H1 (cell line): ENCODE measurements around the gene KCNMB2. TPM values are rescaled to one million over a fixed set of nuclear protein-coding genes. Genes with fewer than 3 reads are reported as not detected.

Source experiments
- GABPA ChIP-seq: IDR thresholded peaks from 2 replicates; pipeline ENCODE4 v1.6.1; 2011; ENCODE audit warnings: mild to moderate bottlenecking, low read length, moderate library complexity, borderline replicate concordance; ENCODE audit not compliant: insufficient read depth
- HDAC2 ChIP-seq, 2 experiments: fragments of 300-600 bp in 1 of 2; sonication (generic) in 1 of 2; IDR thresholded peaks; 2 replicates each; pipeline ENCODE4 v1.6.1; 2011 to 2012; ENCODE audit warnings: low read depth in 2 of 2, low read length in 2 of 2, mild to moderate bottlenecking in 2 of 2, moderate library complexity in 2 of 2, borderline replicate concordance in 1 of 2, inconsistent platforms in 1 of 2
- RAD21 ChIP-seq, 2 experiments: IDR thresholded peaks in 1 of 2; conservative IDR thresholded peaks in 1 of 2; 2 replicates each; pipeline ENCODE4 v1.6.1; 2011; ENCODE audit warnings: low read depth in 2 of 2, low read length in 2 of 2, improper control_type of control experiment in 1 of 2, inconsistent platforms in 1 of 2, mild to moderate bottlenecking in 1 of 2, moderate library complexity in 1 of 2
- polyA plus RNA-seq, 7 experiments: library from polyadenylated mRNA; depleted of rRNA in 3 of 7; stranded (reverse) in 5 of 7; unstranded in 2 of 7; fragments of >200 nt in 5 of 7; fragments of 200-250 nt in 2 of 7; gene quantifications; 1 replicate in 5 of 7; 2 replicates in 1 of 7; 4 replicates in 1 of 7; pipeline versions ENCODE4 v1.2.1 to v1.2.3, GENCODE V29; 2011 to 2013; ENCODE audit warnings: missing spikeins in 2 of 7, mixed read lengths in 2 of 7
- total RNA-seq: library from RNA; stranded (reverse); fragmentation: NEBNext Ultra II Directional; extraction: Animal tissue kit (Norgen Biotek cat#: 25700); gene quantifications from 2 replicates; pipeline ENCODE4 v1.2.1, GENCODE V29; 2021

KCNMB2 gene
- total and polyA plus RNA-seq, 2 of the 8 experiments (the other 6 are each of a cell fraction or from before 2014, with no cell fraction given), result not detected

DNA sequence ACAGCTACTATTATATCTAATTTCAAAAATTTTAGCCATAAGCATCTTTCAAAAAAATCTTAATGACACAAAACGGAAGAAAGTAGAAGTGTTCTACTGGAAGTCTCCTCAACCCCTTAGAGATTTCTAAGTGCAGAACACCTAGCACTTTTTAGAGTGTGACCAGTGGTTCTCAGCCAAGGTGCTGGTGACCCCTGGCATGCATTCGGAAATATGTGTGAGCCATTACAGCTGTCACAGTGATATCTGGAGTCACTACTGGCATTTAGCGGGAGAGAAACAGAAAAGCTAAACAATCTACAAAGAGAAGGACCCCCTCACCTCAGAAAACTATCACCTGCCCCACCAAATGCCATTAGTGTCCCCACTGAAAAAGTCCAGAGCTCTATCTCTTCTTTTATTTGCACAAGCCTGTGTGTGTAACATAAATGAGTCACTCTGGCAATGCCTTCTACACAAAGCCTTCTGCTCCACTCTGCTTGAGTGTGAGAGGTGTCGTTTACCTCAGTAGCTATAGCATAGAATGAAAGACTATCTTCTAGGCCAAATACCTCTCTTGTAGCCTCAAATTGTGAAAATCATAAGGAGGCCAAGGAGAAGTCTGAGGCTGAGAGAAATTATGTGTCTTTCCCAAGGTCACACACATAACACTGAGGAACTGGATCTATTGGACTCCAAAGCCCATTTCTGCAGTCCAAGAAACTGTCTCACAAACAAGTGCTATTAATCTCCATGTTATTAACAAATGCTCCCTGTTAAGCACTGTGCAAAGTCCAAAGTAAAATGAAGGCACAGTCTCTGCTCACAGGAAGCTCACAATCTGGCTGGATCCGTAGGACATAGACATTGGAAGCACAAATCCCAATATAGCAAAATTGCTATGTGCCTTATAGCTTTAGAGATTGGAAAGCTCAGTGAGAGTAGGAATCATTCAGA, 28.5 kb upstream of the KCNMB2 start (continued):
- TF ChIP-seq GABPA, result no peak
- no peak for TF ChIP-seq HDAC2 (IDR thresholded peaks at IDR 0.05; ENCODE audit: borderline replicate concordance in 1 of 2, low read depth in 2 of 2, low read length in 2 of 2)
- TF ChIP-seq RAD21 (IDR thresholded peaks at IDR 0.05 in 1 of 2, conservative IDR thresholded peaks at IDR 0.05 in 1 of 2; ENCODE audit: low read depth in 2 of 2, low read length in 2 of 2), result no peak
